BLaER1 (cell line): ENCODE data around the gene PCDHB13.

Experiments
- H3K27ac ChIP-seq: shearing (Covaris generic); formaldehyde crosslinking; 2 replicates; pipeline ENCODE4 v1.8.1; 2022
- H3K27me3 ChIP-seq: shearing (Covaris generic); formaldehyde crosslinking; 2 replicates; pipeline ENCODE4 v1.8.1; 2022
- H3K36me3 ChIP-seq: shearing (Covaris generic); formaldehyde crosslinking; 2 replicates; pipeline ENCODE4 v1.8.1; 2022
- H3K4me1 ChIP-seq: shearing (Covaris generic); formaldehyde crosslinking; 2 replicates; pipeline ENCODE4 v1.8.1; 2022
- H3K4me2 ChIP-seq: shearing (Covaris generic); formaldehyde crosslinking; 2 replicates; pipeline ENCODE4 v1.8.1; 2022
- H3K4me3 ChIP-seq: shearing (Covaris generic); formaldehyde crosslinking; 2 replicates; pipeline ENCODE4 v1.8.1; 2022
- H3K9ac ChIP-seq: shearing (Covaris generic); formaldehyde crosslinking; 2 replicates; pipeline ENCODE4 v1.8.1; 2022
- H3K9me3 ChIP-seq: shearing (Covaris generic); formaldehyde crosslinking; 2 replicates; pipeline ENCODE4 v1.8.1; 2022
- H4K20me1 ChIP-seq: shearing (Covaris generic); formaldehyde crosslinking; 2 replicates; pipeline ENCODE4 v1.8.1; 2022
- Cebpa-rat ChIP-seq: shearing (Covaris generic); IDR thresholded peaks from 2 replicates; pipeline ENCODE4 v1.8.1; 2022

PCDHB13 gene

GRCh38 chr5:141250576-141250975 is 36.9 kb downstream of the PCDHB13 start:
- Histone ChIP-seq H3K36me3 (peaks cover 4% of the 10 kb centered on the region; the same call in 1 of the 2 replicates), H3K4me2 (no peak overlapping the region), H3K4me3 (no peak overlapping the region), H3K27me3 (no peaks in the 10 kb centered on the region), H3K27ac (no peak overlapping the region), H3K9me3 (peaks cover 94% of the 10 kb centered on the region), H4K20me1 (no peaks in the 10 kb centered on the region), H3K4me1 (no peaks in the 10 kb centered on the region), H3K9ac (no peak overlapping the region)
- TF ChIP-seq Cebpa-rat = no peak

GRCh38 chr5:141258464-141258863 is 44.7 kb downstream of the PCDHB13 start:
- H3K36me3 ChIP-seq = no peaks in the 10 kb centered on the region
- no peaks in the 10 kb centered on the region for H3K4me1 ChIP-seq
- H4K20me1 ChIP-seq = no peaks in the 10 kb centered on the region
- no peak overlapping the region for H3K9ac ChIP-seq
- H3K4me3 ChIP-seq = no peak overlapping the region
- H3K27ac ChIP-seq = no peak overlapping the region
- H3K4me2 ChIP-seq = no peak overlapping the region
- no peak for TF ChIP-seq Cebpa-rat
- no peaks in the 10 kb centered on the region for H3K27me3 ChIP-seq
- peaks cover 96% of the 10 kb centered on the region for H3K9me3 ChIP-seq

GRCh38 chr5:141258948-141259347 is 45.2 kb downstream of the PCDHB13 start:
- Histone ChIP-seq H3K4me1 (no peaks in the 10 kb centered on the region), H4K20me1 (no peaks in the 10 kb centered on the region), H3K4me2 (no peak overlapping the region), H3K36me3 (no peaks in the 10 kb centered on the region), H3K27me3 (no peaks in the 10 kb centered on the region), H3K27ac (no peak overlapping the region), H3K9me3 (peaks cover 96% of the 10 kb centered on the region), H3K9ac (no peak overlapping the region), H3K4me3 (no peak overlapping the region)
- no peak for TF ChIP-seq Cebpa-rat

GRCh38 chr5:141260458-141261237 is 46.9 kb downstream of the PCDHB13 start:
- no peak overlapping the region for H3K9ac ChIP-seq
- H3K36me3 ChIP-seq = no peaks in the 10 kb centered on the region
- H3K4me3 ChIP-seq = no peak overlapping the region; the same call in 1 of the 2 replicates
- no peaks in the 10 kb centered on the region for H3K27me3 ChIP-seq
- TF ChIP-seq Cebpa-rat = no peak
- no peaks in the 10 kb centered on the region for H3K4me1 ChIP-seq
- H3K9me3 ChIP-seq = peaks cover 96% of the 10 kb centered on the region
- H4K20me1 ChIP-seq = no peaks in the 10 kb centered on the region
- H3K4me2 ChIP-seq = no peak overlapping the region
- H3K27ac ChIP-seq = no peak overlapping the region

GRCh38 chr5:141261238-141261546 is 47.5 kb downstream of the PCDHB13 start:
- Histone ChIP-seq H3K4me2 (no peak overlapping the region), H3K27me3 (no peaks in the 10 kb centered on the region), H3K9me3 (peaks cover 96% of the 10 kb centered on the region), H3K36me3 (no peaks in the 10 kb centered on the region), H3K4me1 (no peaks in the 10 kb centered on the region), H3K9ac (no peak overlapping the region), H4K20me1 (no peaks in the 10 kb centered on the region), H3K27ac (no peak overlapping the region), H3K4me3 (no peak overlapping the region)
- TF ChIP-seq Cebpa-rat = no peak
